ENCODE data around the gene KBTBD2.

GRCh38 chr7:32905175-32905662 is 13.7 kb upstream of the KBTBD2 start:
- TF ChIP-seq CTCF (IDR thresholded peaks at IDR 0.05; ENCODE audit: poor library complexity, severe bottlenecking): no peak
- TF ChIP-seq EP300 (conservative IDR thresholded peaks at IDR 0.05; ENCODE audit: poor library complexity, severe bottlenecking): no peak
